Measurements from ENCODE around the gene HSPA13. TPM values are rescaled to one million over a fixed set of nuclear protein-coding genes. Genes with fewer than 3 reads are reported as not detected.
"Not testable (repeated sequence)": the region's sequence is repeated elsewhere in the genome, so short reads cannot be mapped to it uniquely, and the experiment has no call there.

HSPA13 gene
- polyA plus RNA-seq, 3 donors = 5.6 to 7.9 (median 5.8) TPM

DNA sequence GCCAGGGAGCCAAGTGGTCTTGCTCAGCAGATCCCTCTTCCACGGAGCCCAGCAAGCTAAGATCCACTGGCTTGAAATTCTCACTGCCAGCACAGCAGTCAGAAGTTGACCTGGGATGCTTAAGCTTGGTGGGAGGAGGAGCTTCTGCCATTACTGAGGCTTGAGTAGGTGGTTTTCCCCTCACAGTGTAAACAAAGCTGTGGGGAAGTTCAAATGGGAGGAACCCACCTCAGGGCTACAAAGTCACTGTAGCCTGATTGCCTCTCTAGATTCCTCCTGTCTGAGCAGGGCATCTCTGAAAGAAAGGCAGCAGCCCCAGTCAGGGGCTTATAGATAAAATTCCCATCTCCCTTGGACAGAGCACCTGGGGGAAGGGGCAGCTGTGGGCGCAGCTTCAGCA lies 55.6 kb downstream of the HSPA13 start:
- WGBS, 3 donors = 69 to 92% (median 71%) methylated on average over 2 of the region's 2 CpGs
- H3K27ac ChIP-seq (ENCODE audit: low read depth, low read length) = not testable (repeated sequence)

DNA sequence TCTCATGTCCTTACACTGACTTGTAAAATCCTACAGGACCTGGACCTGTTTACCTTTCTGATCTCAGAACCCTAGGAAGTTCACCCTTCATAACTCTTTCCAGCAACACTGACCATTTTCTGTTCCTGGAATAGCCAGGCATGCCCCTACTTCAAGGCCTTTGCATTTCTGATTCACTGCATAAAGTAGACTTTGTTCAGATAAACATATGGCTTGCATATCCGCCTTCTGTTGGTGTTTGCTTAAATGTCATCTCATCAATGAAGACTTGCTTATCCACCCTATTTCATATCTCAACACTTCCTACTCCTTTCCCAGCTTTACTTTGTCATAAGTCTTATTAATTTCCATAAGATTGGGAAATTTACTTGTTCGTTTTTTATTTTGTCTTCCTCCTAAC lies 57.4 kb downstream of the HSPA13 start:
- 51 to 73% (median 72%) methylated on average over 2 of the region's 2 CpGs for WGBS, 3 donors
- no peak overlapping the region for H3K27ac ChIP-seq (ENCODE audit: low read depth, low read length)

Other genes starting within 250 kb of the HSPA13 start
- gene LIPI, start 172.2 kb downstream of the HSPA13 start, polyA plus RNA-seq = not detected
- under 1 TPM in 2 of 3 donors, not detected in 1; 0.56 to 0.62 TPM for gene RBM11, start 167.0 kb downstream of the HSPA13 start, polyA plus RNA-seq
- gene SAMSN1, start 163.2 kb upstream of the HSPA13 start, polyA plus RNA-seq = 10 to 100 TPM in 2 of 3 donors, 1 to 10 TPM in 1; 1.4 to 20.5 (median 19.2) TPM

All from adipose tissue (tissue), 3 donors.